Mesodermal cell (in vitro differentiated cells): ENCODE results near the gene DOCK1.

Experiments
- H3K27ac ChIP-seq: 2 replicates; pipeline ENCODE4 v1.7.0; 2013; ENCODE audit warnings: mild to moderate bottlenecking, low read depth, low read length, moderate library complexity; ENCODE audit not compliant: severe bottlenecking
- H3K36me3 ChIP-seq: 2 replicates; pipeline ENCODE4 v1.7.1; 2013; ENCODE audit warnings: mild to moderate bottlenecking, low read length, moderate library complexity; ENCODE audit not compliant: control insufficient read depth, insufficient read depth
- H3K4me1 ChIP-seq: one replicate; pipeline ENCODE4 v1.7.1; 2013; ENCODE audit warnings: mild to moderate bottlenecking, low read length; ENCODE audit not compliant: insufficient read depth, control insufficient read depth, poor library complexity, severe bottlenecking
- H3K4me3 ChIP-seq: 2 replicates; pipeline ENCODE4 v1.7.0; 2013; ENCODE audit warnings: low read length, control low read depth, mild to moderate bottlenecking; ENCODE audit not compliant: insufficient read depth, poor library complexity, severe bottlenecking; ENCODE audit errors: extremely low read depth
- H3K9me3 ChIP-seq: 2 replicates; pipeline ENCODE4 v1.7.1; 2013; ENCODE audit warnings: mild to moderate bottlenecking, low read length, moderate library complexity; ENCODE audit not compliant: control insufficient read depth
- WGBS, 2 experiments: methylation state at CpG; one replicate each; pipeline ENCODE4 v1.1.5; 2013; ENCODE audit warnings: missing lambda C conversion rate in 2 of 2; ENCODE audit not compliant: insufficient coverage in 2 of 2; 5-methylcytosine and 5-hydroxymethylcytosine counted together

Gene DOCK1

GRCh38 chr10:127496035-127496434, 590.8 kb downstream of the DOCK1 start:
- Histone ChIP-seq H3K9me3 (no peaks in the 10 kb centered on the region), H3K4me3 (no peak overlapping the region), H3K36me3 (no peaks in the 10 kb centered on the region), H3K4me1 (no peaks in the 10 kb centered on the region), H3K27ac (no peak overlapping the region)
- WGBS, 2 experiments = 89 to 92% methylated on average over 9 to 11 of the region's 13 CpGs

- Histone ChIP-seq H3K36me3 (no peaks in the 10 kb centered on the region), H3K4me1 (no peaks in the 10 kb centered on the region), H3K9me3 (no peaks in the 10 kb centered on the region), H3K27ac (no peak overlapping the region), H3K4me3 (no peak overlapping the region)
- 89% methylated on average over 10 of the region's 10 CpGs for WGBS, 2 experiments
These were observed 592.5 kb downstream of the DOCK1 start for GRCh38 chr10:127497685-127498084.

- no peaks in the 10 kb centered on the region for H3K36me3 ChIP-seq
These were observed 592.9 kb downstream of the DOCK1 start for GRCh38 chr10:127498087-127498486.

GRCh38 chr10:127500127-127500526, 594.9 kb downstream of the DOCK1 start:
- WGBS, 2 experiments = 91 to 92% methylated on average over 5 to 8 of the region's 8 CpGs
- no peak overlapping the region for H3K4me3 ChIP-seq
- H3K4me1 ChIP-seq = no peaks in the 10 kb centered on the region
- no peak overlapping the region for H3K27ac ChIP-seq
- no peaks in the 10 kb centered on the region for H3K36me3 ChIP-seq
- no peaks in the 10 kb centered on the region for H3K9me3 ChIP-seq

More at GRCh38 chr10:127498087-127498486, 592.9 kb downstream of the DOCK1 start:
- Histone ChIP-seq H3K4me3 (no peak overlapping the region), H3K4me1 (no peaks in the 10 kb centered on the region), H3K9me3 (no peaks in the 10 kb centered on the region), H3K27ac (no peak overlapping the region)
- 88 to 99% methylated on average over 11 to 13 of the region's 14 CpGs for WGBS, 2 experiments
